CD4-positive, alpha-beta T cell treated with Interleukin-15 for 4 hours (primary cell): Measurements from ENCODE around the gene MIAT.
"Not testable (repeated sequence)": the region's sequence is repeated elsewhere in the genome, so short reads cannot be mapped to it uniquely, and the experiment has no call there.

Experiments
- DNase-seq: peaks from one replicate; pipeline ENCODE4 v3.0.0-alpha.2; 2020; ENCODE audit warnings: low spot score

MIAT gene

DNA sequence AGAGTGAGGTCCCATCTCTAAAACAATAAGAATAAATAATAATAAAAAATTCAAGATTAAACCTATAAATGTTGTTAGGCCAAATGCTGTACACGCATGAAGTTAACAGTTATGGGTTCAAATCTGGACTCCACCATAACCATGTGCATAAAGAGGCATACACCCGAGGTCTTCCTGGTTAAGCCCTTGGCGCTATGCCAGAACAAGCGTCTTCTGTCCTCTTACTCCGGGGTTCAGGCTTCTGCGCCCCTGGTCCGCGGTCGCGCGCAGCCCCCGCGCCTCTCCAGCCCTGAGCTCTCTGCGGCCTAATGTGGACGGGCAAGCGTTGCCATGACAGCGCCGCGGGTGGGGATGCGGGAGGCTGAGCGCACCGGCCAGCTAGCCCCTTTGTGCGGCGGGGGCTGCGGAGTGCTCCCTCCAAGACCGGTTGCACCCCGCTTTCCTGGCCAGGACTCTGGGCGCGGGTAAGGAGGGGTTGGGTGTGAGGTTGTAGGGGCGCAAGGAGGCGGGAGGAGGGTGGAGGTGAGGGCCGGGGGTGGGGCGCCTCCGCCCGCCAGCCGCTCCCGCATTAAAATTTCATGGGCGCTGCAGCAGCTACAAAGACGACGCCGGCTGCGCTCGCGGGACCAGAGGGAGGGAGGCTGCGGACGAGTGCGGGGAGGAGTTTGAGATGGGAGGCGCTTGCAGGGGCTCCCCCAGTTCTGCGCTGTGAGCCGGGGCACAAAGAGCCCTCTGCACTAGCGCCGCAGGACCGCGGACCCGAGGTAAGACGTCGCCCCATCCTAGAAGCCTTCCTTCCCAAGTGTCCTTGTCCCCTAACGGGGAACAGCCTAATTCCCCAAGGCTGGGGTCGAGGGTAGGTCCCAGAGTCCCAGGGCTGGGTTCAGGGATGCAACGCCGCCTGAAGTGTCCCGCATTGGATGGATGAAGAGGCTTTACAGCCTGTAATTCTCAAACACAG, at the start of gene MIAT:
Gene MIAT (plus strand): TSS at position 698 of the 961 bp plus-strand sequence.
- DNase-seq: peak; percentile 71

DNA sequence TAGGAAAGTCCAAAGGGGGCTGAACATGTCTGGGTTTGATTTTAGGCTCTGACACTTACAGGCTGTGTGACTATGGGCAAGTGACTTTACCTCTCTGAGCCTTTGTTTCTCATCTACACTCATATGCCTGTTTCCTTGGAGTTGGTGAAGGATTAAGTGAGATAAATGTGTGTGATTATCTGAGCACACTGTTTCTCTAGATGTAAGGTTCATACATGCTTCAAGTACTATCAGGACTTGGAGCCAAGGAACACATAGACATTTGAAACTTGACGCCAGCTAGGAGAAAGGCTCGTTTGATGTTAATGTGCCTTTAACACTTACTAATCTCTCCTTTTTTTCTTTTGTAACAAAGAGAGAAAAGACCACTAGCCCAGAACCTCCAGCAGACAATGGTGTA, 49.3 kb upstream of the MIAT start:
- no peak for DNase-seq

- DNase-seq: no peak
These were observed 48.1 kb upstream of the MIAT start for GRCh38 chr22:26609287-26609686.

- peak; percentile 52 for DNase-seq
These were observed 47.1 kb upstream of the MIAT start for GRCh38 chr22:26610072-26610958.

DNA sequence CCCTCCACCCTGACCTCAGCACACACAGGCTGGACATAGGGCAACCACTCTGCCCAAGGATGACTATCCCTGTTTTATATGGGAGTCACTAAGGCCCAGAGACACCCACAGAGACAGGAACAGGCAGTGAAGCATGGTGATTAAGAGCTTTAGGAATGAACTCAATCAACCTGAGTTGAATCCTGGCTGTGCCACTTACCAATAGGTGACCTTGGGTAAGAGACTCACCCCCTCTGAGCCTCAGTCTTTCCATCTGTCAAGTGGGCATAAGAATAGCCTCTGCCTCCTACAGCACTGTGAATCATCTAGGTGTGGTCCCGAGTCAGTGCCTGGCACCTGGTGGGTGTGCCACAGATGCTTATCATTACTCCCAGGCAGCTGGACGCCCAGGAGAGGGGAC, 46.4 kb upstream of the MIAT start:
- no peak for DNase-seq

- DNase-seq: no peak
These were observed 44.7 kb upstream of the MIAT start for GRCh38 chr22:26612652-26613051.

DNA sequence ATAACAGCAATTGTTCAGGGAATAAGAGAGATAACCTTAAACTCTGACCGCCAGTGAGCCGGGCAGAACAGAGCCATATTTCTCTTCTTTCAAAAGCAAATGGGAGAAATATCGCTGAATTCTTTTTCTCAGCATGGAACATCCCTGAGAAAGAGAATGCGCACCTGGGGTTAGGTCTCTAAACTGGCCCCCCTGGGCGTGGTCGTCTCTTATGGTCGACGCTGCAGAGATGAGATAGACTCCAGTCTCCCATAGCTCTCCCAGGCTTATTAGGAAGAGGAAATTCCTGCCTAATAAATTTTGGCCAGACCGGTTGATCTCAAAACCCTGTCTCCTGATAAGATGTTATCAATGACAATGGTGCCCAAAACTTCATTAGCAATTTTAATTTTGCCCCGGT, 43.6 kb upstream of the MIAT start:
- DNase-seq: not testable (repeated sequence)

DNA sequence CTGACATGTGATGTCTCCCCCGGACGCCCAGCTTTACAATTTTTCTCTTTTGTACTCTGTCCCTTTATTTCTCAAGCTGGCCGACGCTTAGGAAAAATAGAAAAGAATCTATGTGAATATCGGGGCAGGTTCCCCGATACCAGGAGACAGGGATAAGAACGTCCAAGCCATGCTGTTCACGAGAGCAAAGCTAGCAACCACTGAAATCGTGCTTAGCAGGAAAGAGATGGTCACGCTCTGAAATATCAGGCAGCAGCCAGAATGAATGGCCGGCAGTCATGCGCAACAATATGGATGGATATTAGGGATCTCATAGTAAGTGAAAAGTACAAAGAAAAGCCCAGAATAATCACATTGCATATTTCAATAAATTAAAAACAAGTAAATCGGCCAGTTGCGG, 43.1 kb upstream of the MIAT start:
- no peak for DNase-seq

DNA sequence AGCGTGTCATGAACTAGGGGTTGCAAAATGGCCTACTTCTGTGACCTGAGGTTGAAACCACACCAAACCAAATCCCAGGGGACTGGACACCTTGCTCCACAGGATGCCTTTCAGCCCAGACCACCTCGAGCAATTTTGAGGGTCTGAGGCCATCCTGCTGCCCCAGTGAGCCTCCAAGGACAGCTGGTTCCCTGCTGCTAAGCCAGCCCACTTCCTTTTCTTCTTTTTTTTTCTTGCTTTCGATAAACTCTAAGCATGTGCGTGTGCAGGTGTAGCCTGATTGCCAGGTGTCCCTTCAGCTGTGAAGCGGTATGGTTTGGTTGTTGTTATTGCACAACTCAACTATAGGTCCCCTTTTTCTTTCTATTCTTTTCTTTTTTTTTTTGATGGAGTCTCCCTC, 42.2 kb upstream of the MIAT start:
- no peak for DNase-seq

DNA sequence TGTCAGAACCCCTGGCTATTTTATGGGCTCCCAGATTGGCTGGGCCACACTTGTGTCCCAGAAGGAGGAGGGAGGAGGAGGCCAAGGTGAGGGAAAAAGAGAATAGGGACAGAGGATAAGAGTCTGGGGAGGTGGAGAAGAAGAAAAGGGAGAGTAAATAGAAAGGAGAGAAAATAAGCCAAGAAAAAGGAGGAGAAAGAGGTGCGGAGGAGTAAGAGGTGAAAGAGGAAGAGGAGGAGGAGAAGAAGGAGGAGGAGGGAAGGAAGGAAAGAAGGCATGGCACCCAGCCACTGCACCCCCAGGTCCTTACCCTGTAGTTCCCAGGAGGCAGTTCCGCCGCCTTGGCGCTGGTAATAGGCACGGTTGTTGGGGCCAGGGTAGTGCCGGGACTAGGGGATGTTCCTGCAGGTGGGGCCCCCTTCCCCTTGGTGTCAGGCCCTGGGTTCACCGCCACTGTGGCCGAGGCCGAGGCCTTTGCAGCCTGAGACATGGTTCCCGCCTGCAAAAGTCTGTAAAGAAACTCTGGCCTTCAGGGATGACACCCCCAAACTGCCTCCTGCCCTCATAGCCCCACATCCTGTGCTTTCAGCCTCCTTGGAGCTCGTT, 41.5 kb upstream of the MIAT start:
- DNase-seq: no peak

GRCh38 chr22:26616650-26617049, 40.7 kb upstream of the MIAT start:
- no peak for DNase-seq

GRCh38 chr22:26617271-26618199, 39.9 kb upstream of the MIAT start, which contains the start of gene CRYBB1:
TSS of gene CRYBB1 (minus strand) at chr22:26618027. CDS start at chr22:26616319, 1,708 bp downstream.
- DNase-seq: no peak

GRCh38 chr22:26618455-26618854, 38.9 kb upstream of the MIAT start:
- DNase-seq: no peak

- DNase-seq: no peak
These were observed 37.9 kb upstream of the MIAT start for GRCh38 chr22:26619510-26619909.

GRCh38 chr22:26620197-26620596, 37.2 kb upstream of the MIAT start:
- DNase-seq: no peak

GRCh38 chr22:26621663-26622062, 35.7 kb upstream of the MIAT start, which contains the start of gene CRYBA4:
TSS of gene CRYBA4 (plus strand) at chr22:26621963. CDS start at chr22:26622597, 634 bp downstream.
- DNase-seq: no peak

DNA sequence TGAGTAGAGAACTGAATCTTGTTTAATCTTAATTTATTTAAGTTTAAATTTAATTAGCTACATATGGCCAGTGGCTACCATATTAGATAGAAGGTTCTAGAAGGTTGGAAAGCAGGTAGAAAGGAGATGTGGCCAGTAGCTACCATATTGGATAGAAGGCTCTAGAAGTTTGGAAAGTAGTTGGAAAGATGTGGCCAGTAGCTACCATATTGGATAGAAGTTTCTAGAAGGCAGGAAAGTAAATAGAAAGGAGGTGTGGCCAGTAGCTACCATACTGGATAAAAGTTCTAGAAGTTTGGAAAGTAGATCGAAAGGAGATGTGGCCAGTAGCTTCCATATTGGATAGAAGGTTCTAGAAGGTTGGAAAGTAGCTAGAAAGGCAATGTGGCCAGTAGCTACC, 33.4 kb upstream of the MIAT start:
- no peak for DNase-seq

DNA sequence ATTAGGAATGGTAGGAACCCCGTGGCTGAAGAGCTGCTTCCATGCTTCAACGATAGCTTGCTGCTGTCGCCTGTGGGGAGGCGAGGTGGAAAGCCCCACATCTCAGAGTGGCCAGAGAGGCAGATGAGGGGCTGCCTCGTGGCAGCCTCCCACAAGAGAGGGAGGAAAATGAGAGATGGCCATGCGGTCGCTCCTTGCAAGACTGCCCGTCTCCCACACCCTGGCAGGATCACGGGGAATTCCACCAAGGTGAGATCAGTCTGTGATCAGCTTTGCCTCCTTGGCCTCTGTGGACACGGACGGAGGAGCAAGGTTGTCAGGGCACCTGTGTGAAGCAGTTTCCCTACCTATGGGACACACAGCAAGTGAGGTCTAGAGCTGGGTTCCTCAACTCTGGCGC, 32.6 kb upstream of the MIAT start:
- DNase-seq: no peak

GRCh38 chr22:26629988-26630761, 27.2 kb upstream of the MIAT start:
- DNase-seq: no peak

DNA sequence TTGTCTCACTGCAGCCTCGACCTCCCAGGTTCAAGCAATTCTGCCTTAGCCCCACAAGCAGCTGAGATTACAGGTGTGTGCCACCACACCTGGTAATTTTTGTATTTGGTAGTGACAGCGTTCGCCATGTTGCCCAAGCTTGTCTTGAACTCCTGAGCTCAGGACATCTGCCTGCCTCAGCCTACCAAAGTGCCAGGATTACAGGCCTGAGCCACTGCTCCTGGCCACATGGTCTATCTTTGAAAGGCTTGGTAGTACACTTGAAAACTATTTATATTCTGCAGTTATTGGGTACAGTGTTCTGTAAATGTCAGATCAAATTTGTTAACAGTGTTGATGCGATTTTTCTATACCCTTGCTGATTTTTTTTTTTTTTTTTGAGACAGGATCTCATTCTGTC, 26.1 kb upstream of the MIAT start:
- no peak for DNase-seq
